ENCODE data around the gene FAAP100.

FAAP100 gene

GRCh38 chr17:81527591-81528383 is 24.4 kb downstream of the FAAP100 start, which contains the start of gene FSCN2:
Gene FSCN2, plus strand, starts transcription at chr17:81528377. Its CDS starts 155 bp downstream, at chr17:81528532.
- no peak for DNase-seq (ENCODE audit: insufficient read length, low spot score)
- FAIRE-seq = no peak

GRCh38 chr17:81526662-81527571 is 25.2 kb downstream of the FAAP100 start:
- FAIRE-seq (no peak), DNase-seq (ENCODE audit: insufficient read length, low spot score) (no peak)

DNA sequence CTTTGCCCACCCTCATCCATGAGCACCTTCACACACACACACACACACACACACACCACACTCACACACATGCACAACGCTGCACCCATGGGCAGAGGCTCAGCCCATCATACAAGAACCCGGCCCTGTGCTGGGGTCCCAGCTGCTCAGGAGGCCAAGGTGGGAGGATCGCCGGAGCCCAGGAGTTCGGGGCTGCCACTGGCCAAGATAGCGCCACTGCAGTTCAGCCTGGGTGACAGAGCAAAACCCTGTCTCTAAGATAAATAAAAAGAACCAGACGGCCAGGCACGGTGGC is 27.3 kb downstream of the FAAP100 start:
- FAIRE-seq = no peak
- no peak for DNase-seq (ENCODE audit: insufficient read length, low spot score)

GRCh38 chr17:81524039-81524864 is 27.9 kb downstream of the FAAP100 start:
- DNase-seq (ENCODE audit: insufficient read length, low spot score) (no peak), FAIRE-seq (no peak)

GRCh38 chr17:81523402-81524038 is 28.6 kb downstream of the FAAP100 start:
- FAIRE-seq (no peak), DNase-seq (ENCODE audit: insufficient read length, low spot score) (no peak)

- no peak for DNase-seq (ENCODE audit: insufficient read length, low spot score)
- FAIRE-seq = no peak
Measured at GRCh38 chr17:81522491-81523401, 29.4 kb downstream of the FAAP100 start.

DNA sequence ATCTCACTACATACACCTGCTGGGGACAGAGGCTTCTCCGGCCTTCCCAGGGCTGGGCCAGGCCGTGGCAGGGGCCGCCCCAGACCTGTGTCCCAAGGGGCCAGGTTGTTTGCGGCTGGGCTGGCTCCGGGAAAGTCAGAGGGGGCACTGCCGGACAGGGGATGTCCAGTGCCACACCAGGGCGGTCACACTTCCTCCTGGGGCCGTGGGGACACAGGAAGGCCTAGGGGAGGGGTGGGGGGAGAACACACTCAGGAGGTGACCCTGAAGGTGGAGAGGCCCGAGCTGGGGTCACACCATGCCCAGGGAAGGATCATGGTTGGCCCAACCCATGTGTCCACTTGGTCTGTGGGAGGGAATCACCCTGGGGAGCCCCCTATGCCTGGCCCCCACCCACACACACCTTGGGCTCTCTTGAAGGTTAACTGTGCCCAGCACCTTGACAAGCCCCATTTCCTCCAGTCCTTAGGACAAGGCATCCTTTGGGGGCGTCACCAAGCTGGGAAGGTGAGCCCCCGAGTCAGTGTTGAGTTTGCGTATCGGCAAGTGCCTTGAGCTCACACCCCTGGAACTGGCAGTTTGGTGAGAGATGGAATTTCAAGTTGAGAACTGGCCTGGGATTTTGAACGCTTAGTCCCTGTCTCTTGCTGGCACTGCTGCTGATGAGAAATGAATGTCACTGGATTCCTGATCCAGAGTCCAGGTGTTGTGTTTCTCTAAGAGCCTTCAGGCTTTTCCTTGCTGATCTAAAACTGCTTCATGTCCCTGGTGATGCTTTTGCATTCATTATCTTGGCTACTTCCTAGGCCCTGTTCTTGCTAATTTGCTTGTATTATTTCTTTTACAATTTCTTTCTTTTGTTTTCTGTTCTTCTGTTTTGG is 31.9 kb downstream of the FAAP100 start:
- DNase-seq (ENCODE audit: insufficient read length, low spot score) = no peak
- no peak for FAIRE-seq

GRCh38 chr17:81519284-81520020 is 32.7 kb downstream of the FAAP100 start:
- DNase-seq (ENCODE audit: insufficient read length, low spot score) = no peak
- FAIRE-seq = no peak

GRCh38 chr17:81518785-81519283 is 33.3 kb downstream of the FAAP100 start:
- no peak for DNase-seq (ENCODE audit: insufficient read length, low spot score)
- FAIRE-seq = no peak

DNA sequence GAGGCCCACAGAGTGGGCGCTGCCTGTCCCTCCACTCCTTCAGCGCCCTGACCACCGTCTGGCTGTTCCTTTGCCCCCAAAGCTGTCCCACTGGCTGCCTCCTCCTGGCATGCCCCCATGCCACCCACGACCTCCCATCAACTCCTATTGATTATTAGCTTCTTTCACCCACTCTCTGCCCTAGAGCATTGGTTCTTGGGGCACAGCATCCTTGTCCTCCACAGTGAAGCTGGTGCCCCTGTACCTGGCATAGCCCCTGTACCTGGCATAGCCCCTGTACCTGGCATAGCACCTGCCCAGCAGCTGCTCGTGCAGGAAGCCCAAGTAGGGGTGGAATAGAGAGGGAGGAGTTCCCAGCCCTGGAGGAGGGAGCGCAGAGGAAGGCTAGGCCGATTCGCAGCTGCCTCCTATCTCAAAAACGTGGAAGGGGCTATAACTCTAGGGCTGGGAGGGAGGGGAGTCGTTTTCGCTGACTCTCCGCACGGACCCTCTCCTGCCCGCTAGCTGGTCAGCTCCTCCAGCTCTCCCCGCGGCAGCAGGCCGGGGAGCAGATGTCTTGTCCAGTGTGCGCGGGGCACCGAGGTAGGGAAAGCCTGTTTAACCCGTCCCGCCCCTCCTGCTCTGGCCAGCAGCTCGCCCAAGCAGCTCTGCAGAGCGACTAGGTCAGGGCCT is 33.9 kb downstream of the FAAP100 start:
- FAIRE-seq (no peak), DNase-seq (ENCODE audit: insufficient read length, low spot score) (no peak)

GRCh38 chr17:81517339-81518112 is 34.6 kb downstream of the FAAP100 start:
- FAIRE-seq (no peak), DNase-seq (ENCODE audit: insufficient read length, low spot score) (no peak)

- no peak for FAIRE-seq
Measured at GRCh38 chr17:81517009-81517338, 35.2 kb downstream of the FAAP100 start.

GRCh38 chr17:81516439-81516838 is 35.7 kb downstream of the FAAP100 start:
- no peak for DNase-seq (ENCODE audit: insufficient read length, low spot score)
- FAIRE-seq = no peak

More at GRCh38 chr17:81517009-81517338, 35.2 kb downstream of the FAAP100 start:
- no peak for DNase-seq (ENCODE audit: insufficient read length, low spot score)

DNA sequence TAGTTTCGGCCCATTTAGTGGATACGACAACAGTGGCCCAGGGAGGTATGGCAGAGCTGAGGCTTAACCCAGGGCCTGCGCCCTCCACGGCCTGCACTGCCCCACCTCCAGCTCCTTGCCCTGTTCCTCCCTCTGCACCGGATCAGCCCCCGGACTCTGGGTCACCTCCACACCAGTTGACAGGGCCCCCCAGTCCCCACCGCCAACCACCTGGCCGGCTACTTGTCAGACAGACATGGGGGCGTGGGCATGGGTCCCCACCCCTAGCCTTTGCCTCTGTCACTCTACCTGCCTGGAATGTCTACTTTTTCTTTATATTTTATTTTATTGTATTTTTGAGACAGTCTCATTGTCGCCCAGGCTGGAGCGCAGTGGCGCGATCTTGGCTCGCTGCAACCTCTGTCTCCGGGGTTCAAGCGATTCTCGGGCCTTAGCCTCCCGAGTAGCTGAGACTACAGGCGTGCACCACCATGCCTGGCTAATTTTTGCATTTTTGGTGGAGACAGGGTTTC is 36.6 kb downstream of the FAAP100 start:
- DNase-seq (ENCODE audit: insufficient read length, low spot score) = no peak
- no peak for FAIRE-seq

GRCh38 chr17:81514739-81515529 is 37.2 kb downstream of the FAAP100 start:
- FAIRE-seq (no peak), DNase-seq (ENCODE audit: insufficient read length, low spot score) (no peak)

GRCh38 chr17:81514489-81514738 is 37.7 kb downstream of the FAAP100 start:
- FAIRE-seq = peak; percentile 23
- DNase-seq (ENCODE audit: insufficient read length, low spot score) = no peak
